Epithelial cell of umbilical artery (primary cell): ENCODE data around the gene PTGER1. TPM values are rescaled to one million over a fixed set of nuclear protein-coding genes. Genes with fewer than 3 reads are reported as not detected.

Experiments used
- total RNA-seq: library from RNA; depleted of rRNA; stranded (reverse); fragments of >200 nt; gene quantifications from 2 replicates; pipeline ENCODE4 v1.2.3, GENCODE V29; 2014

PTGER1 gene, protein sequence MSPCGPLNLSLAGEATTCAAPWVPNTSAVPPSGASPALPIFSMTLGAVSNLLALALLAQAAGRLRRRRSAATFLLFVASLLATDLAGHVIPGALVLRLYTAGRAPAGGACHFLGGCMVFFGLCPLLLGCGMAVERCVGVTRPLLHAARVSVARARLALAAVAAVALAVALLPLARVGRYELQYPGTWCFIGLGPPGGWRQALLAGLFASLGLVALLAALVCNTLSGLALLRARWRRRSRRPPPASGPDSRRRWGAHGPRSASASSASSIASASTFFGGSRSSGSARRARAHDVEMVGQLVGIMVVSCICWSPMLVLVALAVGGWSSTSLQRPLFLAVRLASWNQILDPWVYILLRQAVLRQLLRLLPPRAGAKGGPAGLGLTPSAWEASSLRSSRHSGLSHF
- 0.65 and 1.2 TPM in 2 replicates for total RNA-seq

DNA sequence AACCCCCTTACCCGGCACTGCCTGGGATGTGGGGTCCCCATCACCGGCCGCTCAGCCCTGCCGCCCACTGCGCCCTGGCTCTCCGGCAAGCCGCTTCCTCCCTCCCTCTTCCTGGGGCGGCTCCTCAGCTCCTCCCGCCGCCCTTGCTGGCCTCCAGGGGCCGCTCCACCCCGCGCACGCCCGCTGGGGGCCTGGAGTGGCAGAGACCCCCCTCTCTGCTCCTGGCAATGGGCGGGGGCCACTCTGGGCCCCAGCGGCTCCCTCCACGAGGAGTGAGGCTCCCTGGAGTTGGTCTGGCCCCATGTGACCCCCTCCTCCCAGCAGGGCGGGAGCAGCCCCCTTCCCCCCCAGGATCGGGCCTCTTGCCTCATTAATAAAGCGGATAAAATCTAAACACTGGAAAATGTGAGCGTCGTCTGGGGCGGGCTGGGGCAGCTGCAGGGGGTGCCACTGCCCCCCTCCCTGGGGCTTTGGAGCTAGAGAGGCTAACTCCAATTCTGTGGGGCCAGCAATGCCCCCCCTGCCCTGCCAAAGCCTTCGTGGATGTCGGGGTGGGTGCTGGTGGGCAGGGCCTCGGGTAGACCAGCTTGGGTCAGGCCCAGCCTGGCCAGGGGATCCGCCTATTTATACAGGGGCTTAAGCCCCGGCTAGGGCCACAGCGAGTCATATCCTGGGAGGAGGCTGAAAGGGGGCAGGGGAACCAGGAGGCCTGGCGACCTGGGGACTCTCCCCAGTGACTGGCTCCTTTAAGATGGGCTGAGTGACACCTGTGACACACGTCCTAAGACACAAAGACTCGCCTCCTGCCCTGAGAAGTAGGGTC is at the start of gene PTGER1:
Gene PTGER1 (minus strand): TSS at position 104 of the 823 bp plus-strand sequence. CDS start 1,034 bp downstream, outside the sequence.

GRCh38 chr19:14517840-14518505 is 42.8 kb upstream of the PTGER1 start, which contains the start of gene DNAJB1:
TSS of gene DNAJB1 (minus strand) at chr19:14518397. CDS start at chr19:14518349, 48 bp downstream.

GRCh38 chr19:14496029-14496833 is 21.1 kb upstream of the PTGER1 start, which contains the start of gene GIPC1:
TSS of gene GIPC1 (minus strand) at chr19:14496127. CDS start at chr19:14482976, 13,151 bp downstream.

GRCh38 chr19:14432791-14433553 is 42.2 kb downstream of the PTGER1 start, which contains the start of gene PKN1:
TSS of gene PKN1 (plus strand) at chr19:14433306. CDS start at chr19:14433522, 216 bp downstream.

Other genes starting within 250 kb of the PTGER1 start
- gene ADGRE5, start 93.9 kb downstream of the PTGER1 start, total RNA-seq, result 2.3 and 4.4 TPM in 2 replicates
- gene DDX39A, start 56.0 kb downstream of the PTGER1 start, total RNA-seq, result 99.1 and 114 TPM in 2 replicates
- 205 and 286 TPM in 2 replicates for gene PKN1, start 42.0 kb downstream of the PTGER1 start, total RNA-seq
- 144 and 154 TPM in 2 replicates for gene GIPC1, start 20.8 kb upstream of the PTGER1 start, total RNA-seq
- gene DNAJB1, start 43.0 kb upstream of the PTGER1 start, total RNA-seq, result 27.3 and 41.8 TPM in 2 replicates
- 19.5 and 25.5 TPM in 2 replicates for gene TECR, start 54.2 kb upstream of the PTGER1 start, total RNA-seq
- gene NDUFB7, start 96.7 kb upstream of the PTGER1 start, total RNA-seq, result 335 and 432 TPM in 2 replicates
- under 0.01 TPM in 1 of 2 replicates, not detected in the other for gene CLEC17A, start 107.7 kb upstream of the PTGER1 start, total RNA-seq
- gene ADGRE3, start 199.5 kb upstream of the PTGER1 start, total RNA-seq, result not detected in 2 replicates
- 11.7 and 23.4 TPM in 2 replicates for gene ZNF333, start 214.7 kb upstream of the PTGER1 start, total RNA-seq